Activated CD4-positive, CD25-positive, alpha-beta regulatory T cell treated with anti-CD3 and anti-CD28 coated beads, Interleukin-2, amount 50 U/mL, for 72 hours (primary cell): ENCODE results near the gene MAP3K7.
"Not testable (repeated sequence)": the region's sequence is repeated elsewhere in the genome, so short reads cannot be mapped to it uniquely, and the experiment has no call there.

Experiments used
- DNase-seq: peaks from one replicate; pipeline ENCODE4 v3.0.0; 2021

Gene MAP3K7

DNA sequence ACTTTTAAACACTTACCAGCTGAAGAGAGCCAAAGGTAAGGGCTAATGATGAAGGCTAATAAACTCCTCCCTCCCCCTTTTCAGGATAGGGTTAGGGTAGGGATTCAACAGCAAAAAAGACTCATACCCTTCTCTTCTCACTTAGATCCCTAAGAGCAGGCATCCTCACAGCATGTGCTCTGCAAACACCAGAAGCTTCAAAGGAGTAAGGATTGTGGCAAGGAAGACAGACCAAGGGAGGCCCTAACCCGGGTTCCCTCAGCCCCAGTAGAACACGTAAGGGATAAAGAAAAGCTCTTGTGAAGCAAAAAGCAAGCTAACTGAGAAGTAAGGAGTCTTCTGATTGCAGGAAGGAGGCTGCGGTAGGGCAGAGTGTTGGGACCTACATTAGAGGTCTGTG is 11.6 kb downstream of the MAP3K7 start:
- no peak for DNase-seq

DNA sequence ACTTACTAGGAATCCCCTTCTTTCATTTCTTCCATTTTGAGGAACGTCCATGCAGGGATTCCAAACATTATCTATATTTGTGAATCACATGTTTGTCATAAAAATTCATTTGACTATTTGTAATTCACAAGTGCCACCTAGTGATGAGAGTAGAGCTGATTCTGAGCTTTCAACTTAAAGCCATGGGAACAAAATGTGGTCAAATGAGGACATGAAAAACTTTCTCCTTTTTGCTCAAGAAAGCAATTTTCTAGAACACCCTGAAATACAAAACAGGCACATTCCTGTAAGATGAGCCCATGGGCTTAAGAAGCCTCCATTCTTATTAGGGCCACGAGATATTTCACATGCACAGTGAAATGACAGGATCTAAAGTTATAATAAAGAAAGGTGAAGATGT is 12.3 kb downstream of the MAP3K7 start:
- DNase-seq: no peak

DNA sequence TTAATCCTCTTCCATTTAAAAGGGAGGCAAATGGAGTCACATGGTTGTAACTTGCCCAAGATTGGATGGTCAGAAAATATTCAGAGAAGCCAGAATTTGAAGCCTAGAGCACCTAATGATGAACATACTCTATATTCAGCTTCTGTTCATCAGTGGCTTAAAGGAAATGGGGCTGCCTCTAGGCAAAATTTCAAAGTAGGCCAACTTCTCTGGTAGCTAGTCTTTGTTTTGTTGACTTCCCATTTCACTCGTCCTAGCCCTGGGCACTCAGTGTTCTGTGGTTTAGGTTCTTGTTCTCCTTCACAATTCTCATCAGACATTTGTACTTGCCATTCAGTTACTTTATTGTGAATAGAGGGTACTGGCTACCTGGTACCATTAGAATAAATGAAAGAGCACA is 13.2 kb downstream of the MAP3K7 start:
- DNase-seq: no peak

DNA sequence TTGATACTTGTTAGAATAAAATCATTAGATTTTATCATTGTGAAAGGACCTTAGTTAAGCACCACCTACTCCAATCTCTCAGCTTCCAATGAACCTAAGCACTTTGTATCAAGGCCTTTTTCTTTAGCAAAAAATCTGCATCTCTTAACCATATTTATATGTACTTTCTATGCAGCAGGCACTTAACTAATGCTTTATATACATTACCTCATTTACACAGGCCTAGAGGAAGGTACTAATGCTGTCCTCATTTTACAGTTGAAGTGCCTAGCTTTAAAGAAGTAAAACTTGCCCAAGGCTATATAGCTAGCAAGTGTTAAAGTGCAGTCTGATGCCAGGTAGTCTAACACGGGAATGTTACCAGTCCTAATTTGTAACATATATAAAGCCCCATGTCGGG is 14.0 kb downstream of the MAP3K7 start:
- DNase-seq: no peak

DNA sequence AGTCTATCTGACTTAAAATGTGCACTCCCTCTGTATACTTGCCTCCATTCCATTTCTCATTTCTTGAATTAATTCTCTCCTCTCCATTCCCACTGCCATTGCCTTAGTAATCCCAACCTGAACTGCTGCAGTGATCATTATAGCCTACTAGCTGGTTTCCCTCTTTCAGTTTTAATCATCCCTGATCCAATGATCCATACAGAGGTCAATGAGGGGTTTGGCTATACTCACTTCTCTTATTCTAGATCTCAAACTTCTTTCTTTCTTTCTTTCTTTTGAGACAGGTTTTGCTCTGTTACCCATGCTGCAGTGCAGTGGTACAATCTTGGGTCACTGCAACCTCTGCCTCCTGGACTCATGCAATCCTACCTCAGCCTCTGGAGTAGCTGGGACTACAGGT is 17.6 kb downstream of the MAP3K7 start:
- no peak for DNase-seq

DNA sequence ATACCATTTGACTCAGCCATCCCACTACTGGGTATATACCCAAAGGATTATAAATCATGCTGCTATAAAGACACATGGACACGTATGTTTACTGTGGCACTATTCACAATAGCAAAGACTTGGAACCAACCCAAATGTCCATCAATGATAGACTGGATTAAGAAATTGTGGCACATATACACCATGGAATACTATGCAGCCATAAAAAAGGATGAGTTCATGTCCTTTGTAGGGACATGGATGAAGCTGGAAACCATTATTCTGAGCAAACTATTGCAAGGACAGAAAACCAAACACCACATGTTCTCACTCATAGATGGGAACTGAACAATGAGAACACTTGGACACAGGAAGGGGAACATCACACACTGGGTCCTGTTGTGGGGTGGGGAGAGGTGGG is 19.2 kb downstream of the MAP3K7 start:
- not testable (repeated sequence) for DNase-seq

DNA sequence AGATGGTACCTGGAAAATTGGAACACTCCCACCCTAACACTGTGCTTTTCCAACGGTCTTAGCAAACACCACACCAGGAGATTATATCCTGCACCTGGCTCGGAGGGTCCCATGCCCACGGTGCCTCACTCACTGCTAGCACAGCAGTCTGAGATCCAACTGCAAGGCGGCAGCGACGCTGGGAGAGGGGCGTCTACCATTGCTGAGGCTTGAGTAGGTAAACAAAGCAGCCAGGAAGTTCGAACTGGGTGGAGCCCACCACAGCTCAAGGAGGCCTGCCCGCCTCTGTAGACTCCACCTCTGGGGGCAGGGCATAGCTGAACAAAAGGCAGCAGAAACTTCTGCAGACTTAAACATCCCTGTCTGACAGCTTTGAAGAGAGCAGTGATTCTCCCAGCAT is 24.5 kb downstream of the MAP3K7 start:
- not testable (repeated sequence) for DNase-seq

DNA sequence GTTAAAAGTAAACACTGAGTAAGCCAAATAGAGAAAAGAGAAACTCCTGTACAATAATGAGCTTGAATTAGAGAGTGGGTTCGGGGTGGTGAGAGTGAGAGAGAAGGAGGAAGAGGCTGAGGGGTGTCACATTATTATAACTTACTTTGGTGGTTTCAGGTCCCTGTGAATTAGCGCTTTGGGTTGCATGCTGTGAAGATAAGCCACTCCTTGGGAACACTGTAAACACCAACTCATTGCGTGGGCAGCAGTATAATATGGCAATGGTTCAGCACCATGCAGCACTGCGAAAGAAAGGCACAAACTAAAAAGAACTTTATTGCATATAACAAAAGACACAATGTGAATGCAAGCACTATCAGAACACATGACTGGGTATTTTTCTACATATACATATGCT is 26.9 kb downstream of the MAP3K7 start:
- no peak for DNase-seq

DNA sequence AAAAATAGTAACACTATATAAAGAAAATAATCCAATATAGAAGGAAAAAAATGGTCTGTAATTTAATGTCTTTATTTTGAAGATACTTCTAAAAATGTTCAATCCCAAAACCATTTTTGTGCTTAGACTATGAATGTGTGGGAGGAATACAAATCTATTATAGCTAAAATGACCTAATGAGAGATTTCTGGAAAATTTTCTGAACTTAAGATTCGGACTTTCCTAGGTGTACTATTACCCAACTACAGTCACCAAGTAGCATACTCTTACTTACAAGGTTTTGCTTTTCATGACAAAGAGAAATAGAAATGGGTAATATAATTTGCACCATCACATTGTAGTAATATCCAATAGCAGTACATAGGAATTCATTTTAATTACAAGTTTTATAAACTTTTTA is 29.9 kb downstream of the MAP3K7 start:
- DNase-seq: no peak

DNA sequence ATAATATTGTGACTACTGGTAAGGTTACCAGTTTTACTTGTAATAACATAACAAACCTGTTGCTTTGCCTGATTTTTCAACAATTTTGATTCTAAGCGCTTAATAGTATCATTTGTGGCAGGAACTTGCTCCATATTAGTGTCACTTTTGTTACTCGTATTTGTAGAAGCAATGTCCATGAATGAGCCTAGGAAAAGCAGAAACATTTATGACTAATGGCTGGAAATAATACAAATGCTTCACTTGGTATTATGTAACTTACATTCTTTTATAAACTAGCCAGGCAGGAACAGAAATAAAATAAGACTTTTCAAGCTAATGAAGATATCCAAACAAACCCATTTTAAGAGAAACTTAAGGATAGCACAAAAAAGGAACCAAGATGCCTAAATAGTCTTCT is 38.9 kb downstream of the MAP3K7 start:
- no peak for DNase-seq

DNA sequence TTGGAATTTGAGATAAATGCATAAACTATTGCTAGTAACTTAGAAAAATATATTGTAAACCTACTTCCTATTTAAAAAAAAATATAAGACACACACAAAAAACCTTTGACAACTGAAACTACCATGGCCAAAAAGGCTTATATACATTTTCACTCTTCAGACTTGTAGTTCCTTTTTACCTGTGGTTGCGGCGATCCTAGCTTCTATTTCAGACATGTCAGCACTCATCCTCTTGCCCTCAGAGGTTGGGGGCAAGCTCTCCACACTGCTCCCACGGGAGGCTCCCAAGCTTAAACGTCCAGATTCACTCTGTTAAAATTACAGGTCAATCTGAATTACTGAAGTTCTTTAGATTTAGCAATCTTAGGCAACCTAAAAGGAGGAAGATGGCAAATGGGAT is 39.8 kb downstream of the MAP3K7 start:
- DNase-seq: no peak

DNA sequence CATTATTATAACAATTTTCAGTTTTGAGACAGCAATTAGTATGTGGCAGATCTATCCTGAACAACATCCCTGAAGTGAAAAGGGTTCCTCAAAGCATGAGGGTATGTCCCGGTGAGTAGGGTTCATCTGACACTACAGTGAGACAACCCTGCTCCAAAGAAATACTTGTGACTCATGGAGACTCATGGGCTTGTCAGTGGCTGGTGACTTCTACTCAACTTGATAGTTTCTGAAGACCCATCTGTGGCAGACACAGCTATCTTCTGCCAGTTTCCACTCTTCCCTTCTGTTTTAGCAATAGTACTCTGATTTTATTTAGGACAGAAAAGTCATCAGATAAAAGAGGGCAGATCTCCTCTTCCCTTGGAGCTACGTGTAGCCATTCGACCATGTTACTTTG is 41.4 kb downstream of the MAP3K7 start:
- no peak for DNase-seq

DNA sequence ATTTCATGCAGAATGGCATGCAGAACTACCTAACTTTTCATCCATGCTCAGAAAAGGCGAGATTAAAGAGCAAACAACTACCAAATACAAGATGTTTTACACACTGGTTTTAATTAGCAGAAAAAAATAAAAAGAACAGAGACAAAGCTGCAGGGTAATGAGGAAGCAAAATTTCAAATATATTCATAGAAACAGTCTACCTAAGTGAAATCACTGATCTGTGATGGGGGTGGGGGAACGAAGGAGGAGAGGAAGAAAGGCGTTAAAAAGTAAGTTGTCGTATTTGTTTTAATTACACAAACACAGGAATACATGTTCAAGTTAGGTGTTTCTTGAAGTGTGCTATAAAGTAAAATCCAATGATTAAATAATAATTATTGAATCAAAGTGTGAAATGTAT is 42.1 kb downstream of the MAP3K7 start:
- DNase-seq: no peak

DNA sequence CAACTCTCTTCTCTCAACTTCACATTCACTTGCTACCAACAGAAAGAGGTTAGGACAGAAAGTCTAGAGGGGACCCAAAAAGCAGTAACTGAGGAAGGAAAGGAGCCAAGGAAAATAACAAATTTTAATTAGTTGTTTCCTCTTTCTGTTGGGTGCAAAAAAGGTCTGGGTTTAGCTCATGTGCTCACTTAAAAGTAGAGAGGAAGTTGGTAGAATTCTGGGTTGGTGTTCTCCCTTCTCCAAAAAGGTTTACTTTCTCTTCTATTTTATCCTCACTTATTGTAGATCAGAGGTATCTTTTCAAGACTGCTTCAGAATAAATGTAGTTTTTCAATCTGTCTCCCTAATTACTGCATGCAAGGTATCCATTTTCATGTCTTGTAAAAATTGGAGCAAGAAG is 42.8 kb downstream of the MAP3K7 start:
- no peak for DNase-seq

DNA sequence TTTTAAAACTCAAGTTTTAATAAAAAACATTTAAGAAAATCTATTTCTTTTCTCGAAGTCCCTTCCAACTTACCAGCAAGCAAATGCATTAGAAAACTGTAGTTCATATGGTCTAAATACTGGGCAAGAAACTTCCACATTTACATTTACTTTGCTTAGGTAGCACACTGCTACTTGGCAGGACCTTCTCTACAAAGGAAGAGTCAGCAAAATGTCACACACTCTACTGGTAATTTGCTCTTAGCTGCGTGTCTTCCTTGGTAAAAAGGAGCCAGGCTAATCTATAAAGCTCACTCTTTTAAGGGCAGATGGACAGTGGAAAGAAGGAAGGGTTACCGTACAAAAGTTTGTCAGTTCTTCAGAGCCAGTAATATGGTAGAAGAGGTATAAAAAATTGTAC is 45.7 kb downstream of the MAP3K7 start:
- no peak for DNase-seq

DNA sequence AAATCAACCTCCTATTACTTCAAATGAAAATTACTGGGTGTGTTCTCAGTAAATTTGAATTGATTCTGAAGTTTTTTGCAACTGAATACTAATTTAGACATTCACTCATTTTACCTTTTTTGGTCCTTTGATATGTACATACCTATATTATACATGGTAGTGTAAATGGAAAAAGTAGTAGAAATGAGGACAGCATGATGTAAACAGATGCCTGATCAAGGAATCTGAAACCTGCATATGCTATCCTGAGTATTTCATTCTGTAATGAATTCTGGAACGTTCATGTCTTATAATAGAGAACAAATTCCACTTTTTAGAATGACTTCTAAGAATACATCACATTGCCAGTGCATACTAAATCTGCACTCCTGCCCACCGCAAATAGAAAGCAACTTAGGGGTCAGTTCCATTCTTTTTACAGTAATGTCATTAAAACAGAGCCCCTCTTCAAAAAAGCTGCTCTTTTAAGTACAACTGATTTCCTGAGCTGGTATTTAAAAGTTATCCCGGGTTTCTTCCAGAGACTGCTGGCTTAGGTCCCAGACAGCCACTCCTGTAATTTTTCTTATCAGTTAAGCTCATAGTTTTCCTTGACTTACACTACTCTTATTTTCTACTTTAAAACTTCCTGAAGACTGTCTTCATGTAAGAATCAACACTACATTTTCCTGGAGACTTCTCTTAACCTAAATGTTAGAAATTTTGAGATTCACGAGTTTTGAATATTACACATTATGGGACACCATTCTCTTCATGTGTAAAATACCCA is 48.4 kb downstream of the MAP3K7 start:
- no peak for DNase-seq

DNA sequence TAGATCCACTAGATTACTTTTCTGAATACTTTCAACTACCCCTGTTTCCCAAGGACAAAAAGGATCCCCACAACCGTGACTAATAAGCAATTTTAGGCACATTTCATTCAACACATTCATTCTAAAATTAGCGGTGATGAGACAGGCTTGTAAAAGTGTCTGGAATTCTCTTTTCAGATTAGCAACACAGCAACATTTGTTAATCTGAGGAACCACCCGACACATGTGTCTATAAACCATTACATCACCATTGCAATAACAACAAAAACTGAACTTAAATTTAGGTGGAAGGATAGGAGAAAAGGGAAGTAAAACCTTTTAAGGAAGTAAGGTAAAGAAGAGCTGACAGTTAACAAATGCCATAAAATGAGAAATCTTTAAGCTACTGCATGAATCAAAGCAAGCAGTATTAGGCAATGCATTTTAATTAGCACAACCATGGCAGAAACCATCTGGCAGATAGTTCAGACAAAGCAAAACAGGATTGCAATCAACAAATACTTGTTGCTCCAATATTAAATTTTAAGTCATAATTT is 49.1 kb downstream of the MAP3K7 start:
- DNase-seq: no peak

DNA sequence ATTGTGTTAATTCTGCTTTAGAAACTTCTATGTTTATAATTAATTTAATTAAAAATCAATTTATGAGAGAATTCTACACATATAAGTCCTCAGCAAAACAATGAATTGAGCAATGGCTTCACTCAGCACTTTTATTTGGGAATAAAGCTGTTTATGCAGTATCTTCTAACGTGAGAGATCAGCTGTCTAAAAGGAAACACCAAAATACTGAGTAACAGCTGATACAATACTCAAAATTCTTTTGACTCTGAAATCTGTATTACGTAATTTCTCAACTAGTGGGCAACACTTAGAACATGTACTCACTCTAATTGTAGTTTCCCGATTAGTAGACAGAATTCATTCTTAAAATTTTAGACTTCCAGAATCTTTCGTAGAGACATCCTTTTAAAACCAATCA is 49.8 kb downstream of the MAP3K7 start:
- no peak for DNase-seq

DNA sequence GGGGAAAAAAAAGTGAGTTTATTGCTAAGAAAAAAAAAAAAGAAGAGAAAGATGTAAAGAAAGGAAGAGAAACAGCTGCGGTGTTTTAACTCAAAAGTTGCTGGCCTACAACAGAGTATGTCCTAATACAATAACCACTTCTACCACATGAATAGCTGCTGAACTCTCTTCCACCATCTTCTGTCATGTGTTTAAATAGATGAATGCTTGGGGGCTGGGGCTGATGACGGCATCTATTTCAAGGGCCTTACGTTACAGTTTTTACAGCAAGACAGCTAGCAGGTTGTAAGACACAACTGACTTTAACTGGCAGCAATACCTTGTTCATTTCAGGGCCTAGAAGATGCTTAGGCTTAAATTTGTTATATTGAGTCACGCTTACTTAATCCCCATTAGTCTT is 50.4 kb downstream of the MAP3K7 start:
- no peak for DNase-seq

DNA sequence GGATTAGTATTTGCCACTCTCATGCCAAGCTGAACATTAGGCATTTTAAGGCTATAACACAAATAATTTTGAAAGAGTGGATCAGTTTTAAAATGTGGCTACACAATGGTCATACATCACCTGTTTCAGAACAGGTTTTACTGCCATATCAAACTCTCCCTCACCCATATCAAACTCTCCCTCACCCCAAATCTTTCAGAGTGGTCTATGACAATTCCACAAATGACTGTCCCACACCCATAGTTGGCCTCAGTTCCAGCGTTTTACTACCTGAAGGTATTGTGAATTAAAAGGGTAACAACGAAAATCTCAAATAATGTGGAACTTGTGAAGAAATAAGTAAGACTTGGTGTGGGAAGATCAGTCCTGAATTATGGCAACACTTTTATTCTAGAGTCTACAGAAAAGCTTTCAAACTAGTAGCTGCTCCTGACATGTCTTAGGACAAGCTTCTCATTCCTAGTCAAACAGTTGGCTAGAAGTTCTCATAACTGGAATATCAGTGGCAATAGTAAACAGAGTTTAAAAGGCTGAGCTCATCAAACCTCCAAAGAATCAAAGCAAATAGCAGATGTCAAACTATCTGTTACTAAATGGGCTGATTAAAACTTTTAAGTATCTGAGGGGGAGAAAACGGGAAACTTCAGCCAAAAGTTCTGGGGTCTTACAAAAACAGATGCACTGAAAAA is 52.4 kb downstream of the MAP3K7 start:
- no peak for DNase-seq

DNA sequence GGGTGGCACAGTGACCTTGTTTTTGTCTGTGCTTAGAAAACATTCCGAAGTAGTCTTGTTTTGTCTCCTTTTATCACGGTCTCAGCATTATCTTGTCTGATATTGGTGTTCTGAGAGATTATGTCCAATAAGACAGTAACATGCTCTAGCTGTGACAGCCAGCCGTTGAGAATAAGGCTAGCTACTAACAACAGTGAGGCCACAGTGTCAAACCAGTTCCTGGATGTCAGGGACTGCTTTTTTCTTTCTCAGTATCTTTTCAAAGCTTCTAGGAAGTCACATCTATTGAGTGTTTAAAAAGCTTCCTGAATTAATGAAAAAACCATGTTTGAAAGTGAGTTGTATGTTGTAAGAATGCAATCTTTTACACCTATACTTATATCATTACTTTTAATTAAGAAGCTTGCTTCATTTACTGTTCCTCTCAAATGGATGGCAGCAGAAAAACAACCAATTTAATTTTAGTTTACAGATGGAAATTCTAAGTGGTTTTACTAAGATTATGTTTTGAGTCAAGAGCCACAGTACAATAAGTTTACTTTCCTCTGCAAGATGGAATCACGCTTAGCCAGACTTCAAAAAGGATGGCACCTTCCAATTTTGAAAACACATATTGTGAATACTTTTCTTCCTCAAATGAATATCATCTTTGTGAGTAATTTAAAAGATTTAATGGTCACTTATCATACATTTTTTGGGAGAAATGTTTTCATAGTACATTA is 53.1 kb downstream of the MAP3K7 start:
- DNase-seq: no peak

DNA sequence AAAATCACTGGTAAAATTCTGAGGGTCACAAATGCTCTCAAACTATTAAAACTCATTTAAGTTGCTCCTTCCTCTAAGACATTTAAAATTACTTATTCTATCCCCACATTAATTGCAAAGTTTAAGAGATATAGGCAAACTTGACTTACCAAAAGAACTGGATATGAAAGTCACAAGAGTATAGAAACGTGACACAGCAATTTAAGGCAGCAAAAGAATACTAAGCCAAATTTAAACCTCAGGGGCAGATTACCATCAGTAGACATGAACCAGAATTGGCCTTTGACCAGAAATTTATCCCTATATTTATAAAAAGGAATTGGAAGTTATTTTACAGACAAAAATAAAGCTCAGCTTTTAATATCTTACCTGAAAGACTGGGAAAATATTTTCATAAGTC is 56.0 kb downstream of the MAP3K7 start:
- no peak for DNase-seq

DNA sequence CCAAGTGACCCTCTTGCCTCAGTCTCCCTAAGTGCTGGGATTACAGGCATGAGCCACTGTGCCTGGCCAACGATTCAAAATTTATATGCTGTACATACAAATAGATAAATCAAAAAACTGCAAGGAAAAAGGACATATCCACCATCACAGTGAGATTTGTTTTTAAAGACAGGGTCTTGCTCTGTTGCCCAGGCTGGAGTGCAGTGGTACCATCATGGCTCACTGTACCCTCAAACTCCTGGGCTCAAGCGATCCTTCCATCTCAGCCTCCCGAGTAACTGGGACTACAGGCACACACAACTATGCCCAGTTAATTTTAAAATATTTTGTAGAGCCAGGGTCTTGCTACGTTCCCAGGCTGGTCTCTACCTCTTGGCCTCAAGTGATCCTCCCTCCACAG is 61.5 kb downstream of the MAP3K7 start:
- no peak for DNase-seq

DNA sequence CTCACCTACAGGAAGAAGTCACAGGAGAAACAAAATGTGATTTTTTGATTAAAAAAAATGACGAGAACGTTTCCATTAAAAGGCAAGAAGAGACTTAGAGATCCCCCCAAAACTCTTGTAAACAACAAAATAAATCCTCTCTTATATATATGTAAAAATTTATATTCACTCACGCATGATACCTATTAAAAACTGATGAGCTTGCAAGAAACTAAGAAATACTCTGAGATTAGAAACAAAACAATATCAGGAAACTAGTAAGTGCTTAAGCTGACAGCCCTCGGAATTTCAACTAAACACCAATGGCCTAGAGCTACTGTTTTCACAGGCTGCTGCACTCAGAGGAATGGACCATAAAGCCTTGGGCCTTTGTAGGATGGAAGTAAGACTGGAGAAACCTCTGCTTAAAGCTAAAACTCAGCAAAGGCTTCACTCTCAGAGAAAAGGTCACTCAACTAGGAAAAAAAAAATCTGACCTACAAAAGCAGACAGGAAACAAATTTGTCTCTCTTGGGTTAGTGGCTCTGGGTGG is 63.0 kb downstream of the MAP3K7 start:
- DNase-seq: no peak
